Measurements from ENCODE around the gene ZBTB21. TPM values are rescaled to one million over a fixed set of nuclear protein-coding genes. Genes with fewer than 3 reads are reported as not detected.

Gene ZBTB21
- total and polyA plus RNA-seq, 2 of the 8 experiments (the other 6 are each of a cell fraction or from before 2014, with no cell fraction given), result 3.9 to 17.8 TPM

DNA sequence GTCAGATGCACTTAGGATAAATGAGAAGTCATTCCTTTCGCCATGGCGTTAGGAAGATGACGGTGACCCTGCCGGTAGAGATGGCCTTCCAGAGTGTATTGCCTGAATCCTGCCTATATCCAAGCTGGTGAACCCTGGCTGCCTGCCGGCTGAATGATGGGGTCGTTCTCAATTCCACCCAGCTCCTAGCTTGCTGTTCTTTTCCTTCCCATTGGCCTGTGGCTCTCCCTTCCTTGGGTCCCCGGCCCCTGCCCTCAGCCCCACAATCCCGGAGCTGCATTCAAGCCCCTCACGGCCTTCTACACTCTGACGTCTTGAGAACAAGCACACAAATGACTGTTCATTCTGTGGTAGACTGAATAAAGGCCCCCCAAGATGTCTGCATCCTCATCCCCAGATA lies 28.2 kb upstream of the ZBTB21 start:
- no peak overlapping the region for H3K4me2 ChIP-seq (ENCODE audit: insufficient read depth in 1 of 2, low read depth in 2 of 2, low read length in 2 of 2)
- no peak overlapping the region for H3K18ac ChIP-seq (ENCODE audit: extremely low read depth, low read length)
- no peak overlapping the region for H3K56ac ChIP-seq (replicated peaks; ENCODE audit: insufficient read length, low read depth, low read length)
- DNase-seq (ENCODE audit: low read depth in 1 of 2, low spot score in 2 of 2) (no peak), FAIRE-seq (no peak)
- no peak overlapping the region for H4K5ac ChIP-seq (ENCODE audit: insufficient read length, low read depth, low read length)
- no peaks in the 10 kb centered on the region for H4K20me1 ChIP-seq (replicated peaks in 1 of 2; ENCODE audit: control insufficient read depth in 1 of 2, insufficient read depth in 2 of 2, low read length in 2 of 2)
- no peak overlapping the region for H2BK15ac ChIP-seq (ENCODE audit: low read length)
- CTCF ChIA-PET (ENCODE audit: partially characterized antibody), result interaction anchor here (1.8 to 2.9 kb wide), 3 partner anchors 11 to 79 kb away, joined by 6 to 7 read pairs (median 6); no protein-coding TSS in a partner anchor
- no peaks in the 10 kb centered on the region; a peak in 1 of 7 replicates for H3K27me3 ChIP-seq (replicated peaks in 1 of 4; ENCODE audit: control insufficient read depth in 3 of 4, extremely low read depth in 1 of 4, insufficient read depth in 3 of 4, low read length in 3 of 4)
- no peaks in the 10 kb centered on the region for H3K9me3 ChIP-seq (ENCODE audit: insufficient read depth in 2 of 2, low read depth in 1 of 2, low read length in 1 of 2)
- H3K79me1 ChIP-seq (ENCODE audit: low read depth, low read length), result no peaks in the 10 kb centered on the region
- H3K4ac ChIP-seq (replicated peaks; ENCODE audit: insufficient read length, low read depth, low read length), result no peak overlapping the region
- no peak overlapping the region for H3K23ac ChIP-seq (ENCODE audit: insufficient read length)
- no peak overlapping the region for H2BK20ac ChIP-seq (ENCODE audit: low read length)
- no peak overlapping the region for H3K9ac ChIP-seq (replicated peaks in 1 of 4; ENCODE audit: extremely low read depth in 1 of 4, low read depth in 3 of 4, low read length in 3 of 4)
- H2AFZ ChIP-seq (ENCODE audit: low read length), result no peak overlapping the region
- no peak overlapping the region for H2AK5ac ChIP-seq (ENCODE audit: low read depth, low read length)
- no peak for TF ChIP-seq MAFK (IDR thresholded peaks at IDR 0.05; ENCODE audit: low read depth, low read length)
- no peak for TF ChIP-seq TAF7 (optimal IDR thresholded peaks at IDR 0.05; ENCODE audit: borderline replicate concordance, low read depth, low read length)
- no peak overlapping the region for H3K4me3 ChIP-seq (ENCODE audit: extremely low read depth in 1 of 4, insufficient read depth in 2 of 4, low read depth in 3 of 4, low read length in 4 of 4)
- no peak overlapping the region for H2BK5ac ChIP-seq (ENCODE audit: low read depth, low read length)
- no peak overlapping the region for H3K27ac ChIP-seq (ENCODE audit: low read depth, low read length)
- WGBS, 2 experiments (ENCODE audit: extremely low coverage in 1 of 2, insufficient coverage in 1 of 2, insufficient read length in 1 of 2, insufficient replicate concordance in 2 of 2, low coverage in 1 of 2, low lambda C conversion rate in 2 of 2, missing lambda C conversion rate in 1 of 2), result 98% methylated on average over 8 of the region's 10 CpGs; no CpG with 5 or more reads in 1 of the 2 experiments
- no peak overlapping the region for H3K14ac ChIP-seq (ENCODE audit: insufficient read length)
- no peaks in the 10 kb centered on the region for H3K79me2 ChIP-seq (ENCODE audit: control insufficient read depth in 1 of 2, insufficient read depth in 2 of 2, low read length in 2 of 2)
- no peak overlapping the region for H2BK120ac ChIP-seq (replicated peaks; ENCODE audit: low read depth, low read length)
- no peaks in the 10 kb centered on the region for H3K23me2 ChIP-seq (ENCODE audit: low read depth, low read length)
- H4K91ac ChIP-seq (replicated peaks; ENCODE audit: insufficient read length, low read length), result no peak overlapping the region
- no peaks in the 10 kb centered on the region for H3K36me3 ChIP-seq (ENCODE audit: control insufficient read depth in 2 of 4, insufficient read depth in 4 of 4, low read length in 3 of 4)
- POLR2A ChIA-PET (ENCODE audit: partially characterized antibody), result no interaction called here
- no peak overlapping the region for H2BK12ac ChIP-seq (ENCODE audit: low read depth, low read length)
- no peaks in the 10 kb centered on the region; a peak in 1 of 7 replicates for H3K4me1 ChIP-seq (replicated peaks in 1 of 4; ENCODE audit: control insufficient read depth in 3 of 4, insufficient read depth in 4 of 4, low read length in 3 of 4)
- no peak overlapping the region for H4K8ac ChIP-seq (ENCODE audit: extremely low read depth, insufficient read depth, low read length)
